C4-2B (cell line): ENCODE measurements around the gene CPSF7.
A peak's percentile ranks its signal among the peaks of the same experiment; 100 is the strongest.

Experiments
- ZFX ChIP-seq: fragments of 450-650 bp; IDR thresholded peaks from 2 replicates; pipeline ENCODE4 v1.6.1; 2017
- TF ChIP-seq, protein P1 (sequence below): fragments of 450-650 bp; conservative IDR thresholded peaks from 2 replicates; pipeline ENCODE4 v1.5.1; 2017; ENCODE audit warnings: mild to moderate bottlenecking

DNA sequence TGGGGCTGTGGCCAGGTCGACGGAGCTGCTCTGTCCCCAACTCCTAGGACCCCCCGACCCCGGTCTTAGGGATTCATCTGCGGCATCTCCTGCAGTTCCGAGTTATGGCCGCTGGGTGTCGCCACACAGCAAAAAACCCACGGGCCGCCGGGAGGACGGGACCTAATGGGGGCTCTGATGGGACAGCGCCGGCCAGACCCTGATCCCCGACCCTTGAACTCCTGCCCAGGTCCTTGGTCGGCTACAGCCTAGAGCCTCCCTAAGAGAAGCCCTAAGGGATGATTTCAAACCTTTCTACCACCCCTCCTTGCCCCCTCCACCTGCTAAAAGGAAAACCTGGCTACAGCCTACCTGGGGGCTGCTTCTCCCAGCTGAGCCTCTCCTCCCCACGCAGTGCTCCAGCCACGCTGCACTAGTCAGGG is 48.0 kb upstream of the CPSF7 start:
- TF ChIP-seq, protein P1, sequence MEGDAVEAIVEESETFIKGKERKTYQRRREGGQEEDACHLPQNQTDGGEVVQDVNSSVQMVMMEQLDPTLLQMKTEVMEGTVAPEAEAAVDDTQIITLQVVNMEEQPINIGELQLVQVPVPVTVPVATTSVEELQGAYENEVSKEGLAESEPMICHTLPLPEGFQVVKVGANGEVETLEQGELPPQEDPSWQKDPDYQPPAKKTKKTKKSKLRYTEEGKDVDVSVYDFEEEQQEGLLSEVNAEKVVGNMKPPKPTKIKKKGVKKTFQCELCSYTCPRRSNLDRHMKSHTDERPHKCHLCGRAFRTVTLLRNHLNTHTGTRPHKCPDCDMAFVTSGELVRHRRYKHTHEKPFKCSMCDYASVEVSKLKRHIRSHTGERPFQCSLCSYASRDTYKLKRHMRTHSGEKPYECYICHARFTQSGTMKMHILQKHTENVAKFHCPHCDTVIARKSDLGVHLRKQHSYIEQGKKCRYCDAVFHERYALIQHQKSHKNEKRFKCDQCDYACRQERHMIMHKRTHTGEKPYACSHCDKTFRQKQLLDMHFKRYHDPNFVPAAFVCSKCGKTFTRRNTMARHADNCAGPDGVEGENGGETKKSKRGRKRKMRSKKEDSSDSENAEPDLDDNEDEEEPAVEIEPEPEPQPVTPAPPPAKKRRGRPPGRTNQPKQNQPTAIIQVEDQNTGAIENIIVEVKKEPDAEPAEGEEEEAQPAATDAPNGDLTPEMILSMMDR = peak; percentile 96
- no peak for TF ChIP-seq ZFX
